HepG2 (cell line): Measurements from ENCODE around the gene UBE2Q2. TPM values are rescaled to one million over a fixed set of nuclear protein-coding genes. Genes with fewer than 3 reads are reported as not detected.
A peak's percentile ranks its signal among the peaks of the same experiment; 100 is the strongest.

ENCODE experiments used
- ATAC-seq: fragments of 200-7000 bp; cut with Tn5 transposase; 3 replicates; pipeline ENCODE4 v1.9.1; 2020; ENCODE audit warnings: mild to moderate bottlenecking, moderate library complexity
- BruUV-seq: library from RNA; stranded (reverse); fragments of 400-500 nt; replicated peaks from 2 replicates; lab custom pipeline; 2021; lab: Mats Ljungman, UMichigan
- CTCF ChIA-PET: fragments of 300-600 bp; formaldehyde crosslinking; extraction: SDS; loops from one replicate; lab custom pipeline; 2021; ENCODE audit warnings: low total read pairs, inconsistent platforms, low intra/inter-chr PET ratio; lab: Yijun Ruan, JAX
- POLR2A ChIA-PET: fragments of 350-600 bp; sonication (Branson Sonifier 250); formaldehyde crosslinking; loops from one replicate; lab custom pipeline; 2020; ENCODE audit warnings: antibody characterized with exemption, inconsistent platforms; lab: Yijun Ruan, JAX
- DNase-seq: peaks from one replicate; pipeline ENCODE4 v3.0.0-alpha.2; 2015; ENCODE audit warnings: low spot score
- FAIRE-seq: peaks from 3 replicates; lab custom pipeline; 2011; peaks lifted over from hg19 to GRCh38; lab: Jason Lieb, UNC
- H2AFZ ChIP-seq: one replicate; pipeline ENCODE4 v1.6.1; 2011; ENCODE audit warnings: low read length, inconsistent platforms
- H3K27ac ChIP-seq: fragments of 300-600 bp; 3 replicates; pipeline ENCODE4 v1.8.0; 2011; ENCODE audit warnings: mixed run types, mild to moderate bottlenecking, mixed read lengths, low read length, inconsistent platforms; ENCODE audit not compliant: insufficient read depth; ENCODE audit errors: extremely low read length
- H3K27me3 ChIP-seq, 2 experiments: fragments of 200-600 bp in 1 of 2; 2 replicates in 1 of 2; 3 replicates in 1 of 2; pipeline versions ENCODE4 v1.6.0 to v1.8.0; 2011; ENCODE audit warnings: low read length in 2 of 2, mild to moderate bottlenecking in 2 of 2, moderate library complexity in 2 of 2, inconsistent platforms in 1 of 2; ENCODE audit not compliant: insufficient read depth in 2 of 2, control insufficient read depth in 1 of 2
- H3K36me3 ChIP-seq, 2 experiments: fragments of 200-600 bp in 1 of 2; replicated peaks in 1 of 2; 2 replicates in 1 of 2; 3 replicates in 1 of 2; pipeline versions ENCODE4 v1.5.1 to v1.8.0; 2011; ENCODE audit warnings: low read length in 2 of 2, inconsistent platforms in 1 of 2; ENCODE audit not compliant: insufficient read depth in 2 of 2, control insufficient read depth in 1 of 2
- H3K4me1 ChIP-seq: 2 replicates; pipeline ENCODE4 v1.5.1; 2012; ENCODE audit warnings: low read length, inconsistent platforms; ENCODE audit not compliant: insufficient read depth
- H3K4me2 ChIP-seq: 2 replicates; pipeline ENCODE4 v1.6.0; 2011; ENCODE audit warnings: low read depth, low read length, inconsistent platforms
- H3K4me3 ChIP-seq, 3 experiments: fragments of 200-600 bp in 1 of 3; sonication (generic), shearing (Covaris generic) in 1 of 3; replicated peaks in 1 of 3; 2 replicates each; pipeline ENCODE4 v1.5.1; 2011 to 2016; ENCODE audit warnings: low read length in 3 of 3, inconsistent platforms in 2 of 3, low read depth in 2 of 3, mild to moderate bottlenecking in 2 of 3, control low read depth in 1 of 3, mixed read lengths in 1 of 3; ENCODE audit not compliant: insufficient read depth in 1 of 3
- H3K79me2 ChIP-seq: one replicate; pipeline ENCODE4 v1.6.1; 2011; ENCODE audit warnings: low read length, inconsistent platforms; ENCODE audit not compliant: insufficient read depth
- H3K9ac ChIP-seq: 2 replicates; pipeline ENCODE4 v1.6.0; 2011; ENCODE audit warnings: mild to moderate bottlenecking, low read depth, low read length, inconsistent platforms; ENCODE audit not compliant: insufficient read depth
- H3K9me3 ChIP-seq: 2 replicates; pipeline ENCODE4 v1.5.1; 2012; ENCODE audit warnings: mild to moderate bottlenecking, low read length
- H4K20me1 ChIP-seq: 2 replicates; pipeline ENCODE4 v1.6.0; 2011; ENCODE audit warnings: inconsistent platforms, mild to moderate bottlenecking, low read length, moderate library complexity; ENCODE audit not compliant: insufficient read depth
- FOSL1 ChIP-seq: sonication (generic); formaldehyde crosslinking; IDR thresholded peaks from 2 replicates; pipeline ENCODE4 v1.9.0; 2021; ENCODE audit warnings: missing genetic modification reagents, borderline replicate concordance
- PHF21A ChIP-seq: sonication (generic); formaldehyde crosslinking; IDR thresholded peaks from 2 replicates; pipeline ENCODE4 v1.5.0; 2020; ENCODE audit warnings: mild to moderate bottlenecking, missing genetic modification reagents
- SAP130 ChIP-seq: IDR thresholded peaks from 2 replicates; pipeline ENCODE4 v1.6.1; 2016; ENCODE audit warnings: low read depth
- SATB2 ChIP-seq: sonication (generic); formaldehyde crosslinking; IDR thresholded peaks from 2 replicates; pipeline ENCODE4 v1.5.0; 2020; ENCODE audit warnings: missing genetic modification reagents
- SMARCC2 ChIP-seq: fragments of 450-650 bp; IDR thresholded peaks from 2 replicates; pipeline ENCODE4 v1.6.1; 2017; ENCODE audit warnings: antibody characterized with exemption, mild to moderate bottlenecking
- SRSF1 ChIP-seq: fragments of 200-400 bp; formaldehyde crosslinking; optimal IDR thresholded peaks from 2 replicates; pipeline ENCODE3; 2017; ENCODE audit warnings: mild to moderate bottlenecking, low read depth, low read length, moderate library complexity
- THAP11 ChIP-seq: IDR thresholded peaks from 2 replicates; pipeline ENCODE4 v1.6.1; 2016; ENCODE audit warnings: missing biosample characterization, missing genetic modification reagents
- ZMYM3 ChIP-seq: sonication (generic); formaldehyde crosslinking; IDR thresholded peaks from 2 replicates; pipeline ENCODE4 v1.5.1; 2020; ENCODE audit warnings: mild to moderate bottlenecking, missing genetic modification reagents
- ZNF205 ChIP-seq: IDR thresholded peaks from 2 replicates; pipeline ENCODE4 v1.6.1; 2018; ENCODE audit warnings: missing biosample characterization, missing genetic modification reagents
- ZNF234 ChIP-seq: sonication (generic); formaldehyde crosslinking; conservative IDR thresholded peaks from 2 replicates; pipeline ENCODE4 v1.5.1; 2020; ENCODE audit warnings: mild to moderate bottlenecking, missing genetic modification reagents
- ZNF354B ChIP-seq: sonication (generic); formaldehyde crosslinking; IDR thresholded peaks from 2 replicates; pipeline ENCODE4 v1.8.0; 2022; ENCODE audit warnings: mild to moderate bottlenecking, missing genetic modification reagents
- ZNF687 ChIP-seq: sonication (generic); formaldehyde crosslinking; IDR thresholded peaks from 2 replicates; pipeline ENCODE4 v1.5.1; 2020; ENCODE audit warnings: mild to moderate bottlenecking, missing genetic modification reagents, moderate library complexity
- ZNF710 ChIP-seq: sonication (generic); formaldehyde crosslinking; IDR thresholded peaks from 2 replicates; pipeline ENCODE4 v1.5.0; 2020; ENCODE audit warnings: mild to moderate bottlenecking, missing genetic modification reagents, borderline replicate concordance
- ZNF773 ChIP-seq: sonication (generic); formaldehyde crosslinking; IDR thresholded peaks from 2 replicates; pipeline ENCODE4 v1.4.0; 2020; ENCODE audit warnings: missing genetic modification reagents, borderline replicate concordance
- WGBS: methylation state at CpG from one replicate; pipeline ENCODE4 v1.1.6; 2017; ENCODE audit warnings: low lambda C conversion rate; 5-methylcytosine and 5-hydroxymethylcytosine counted together
- in situ Hi-C: cut with HindIII; loops from 2 replicates; pipeline ENCODE4 v1.10.0; 2017; ENCODE audit warnings: low pct_unique_long_range_greater_than_20kb; ENCODE audit not compliant: extremely low pct_ligation_motif_present
- intact Hi-C: fragments of 100-400 bp; cut with micrococcal nuclease; formaldehyde crosslinking; loops from one replicate; pipeline ENCODE4 v1.10.0; 2022; ENCODE audit not compliant: unreplicated experiment
- polyA plus RNA-seq, 8 experiments: library from polyadenylated mRNA; depleted of rRNA in 3 of 8; stranded (reverse) in 7 of 8; unstranded in 1 of 8; fragments of >200 nt; fragmentation: Illumina TruSeq in 4 of 8; extraction: Trizol in 4 of 8; gene quantifications; 2 replicates each; pipeline versions ENCODE4 v1.2.1 to v1.2.3, GENCODE V29; 2011 to 2016; ENCODE audit warnings: low read depth in 4 of 8, missing spikeins in 1 of 8, mixed read lengths in 1 of 8; ENCODE audit not compliant: insufficient read depth in 1 of 8
- total RNA-seq, 5 experiments: library from RNA; depleted of rRNA; stranded (reverse); fragments of >200 nt; fragmentation: Illumina TruSeq; extraction: Trizol; gene quantifications; 2 replicates each; pipeline ENCODE4 v1.2.3, GENCODE V29; 2016; ENCODE audit warnings: low read depth in 1 of 5
- TF ChIP-seq, protein P1 (sequence below): sonication (generic); formaldehyde crosslinking; IDR thresholded peaks from 2 replicates; pipeline ENCODE4 v1.5.1; 2020; ENCODE audit warnings: missing genetic modification reagents, mild to moderate bottlenecking, borderline replicate concordance
- TF ChIP-seq, protein P2 (sequence below): sonication (generic); formaldehyde crosslinking; IDR thresholded peaks from 2 replicates; pipeline ENCODE4 v1.4.0; 2020; ENCODE audit warnings: mild to moderate bottlenecking, missing genetic modification reagents
- TF ChIP-seq, protein P3 (sequence below), 2 experiments: fragments of 450-650 bp in 1 of 2; sonication (generic) in 1 of 2; formaldehyde crosslinking; IDR thresholded peaks; 2 replicates each; pipeline versions ENCODE4 v1.5.0 to v1.8.0; 2020 to 2022; ENCODE audit warnings: mild to moderate bottlenecking in 1 of 2, missing genetic modification reagents in 1 of 2

UBE2Q2 gene
- total and polyA plus RNA-seq, 2 of the 13 experiments (the other 11 are each of a cell fraction or from before 2014, with no cell fraction given) = 10.6 to 20.4 TPM

DNA sequence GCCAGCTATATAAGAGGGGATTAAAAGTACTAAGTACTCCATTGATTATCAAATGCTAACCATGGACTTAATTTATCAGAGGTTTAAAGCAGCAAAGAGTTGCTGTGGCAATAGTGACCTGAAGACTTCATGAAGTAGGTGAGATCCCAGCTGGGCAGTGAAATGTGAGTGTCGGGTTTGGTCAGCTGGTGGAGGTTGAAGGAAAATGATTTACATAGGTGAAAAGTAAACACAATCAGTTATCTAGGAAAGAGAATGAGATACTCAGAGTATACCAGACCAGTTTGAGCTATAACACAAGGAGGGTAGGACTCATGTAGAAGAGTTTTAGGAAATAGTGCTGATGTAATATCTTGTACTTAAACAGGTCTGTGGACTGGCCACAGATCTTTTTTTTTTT, 43.9 kb downstream of the UBE2Q2 start:
- WGBS = 43% methylated on average over 1 of the region's 1 CpG
- Histone ChIP-seq H3K36me3 (no peaks in the 10 kb centered on the region), H4K20me1 (no peaks in the 10 kb centered on the region), H3K4me3 (no peak overlapping the region), H3K27me3 (no peaks in the 10 kb centered on the region), H3K9me3 (no peaks in the 10 kb centered on the region), H2AFZ (no peak overlapping the region), H3K27ac (no peak overlapping the region), H3K4me2 (peak overlapping the region; percentile 45; the same call in 1 of the 2 replicates), H3K79me2 (no peaks in the 10 kb centered on the region), H3K9ac (no peak overlapping the region), H3K4me1 (peaks cover 44% of the 10 kb centered on the region)
- no TSS peak for BruUV-seq
- FAIRE-seq (no peak), DNase-seq (peak; percentile 20), ATAC-seq (peak; percentile 35; the same call in 1 of the 3 replicates)
- in situ Hi-C loops (no loop called here), intact Hi-C loops (no loop called here)
- ChIA-PET POLR2A (interaction anchor here (0.5 to 0.6 kb wide), 2 partner anchors 436 to 1425 kb away, joined by 3 to 5 read pairs; partner anchors contain the start of gene SIN3A), CTCF (no interaction called here)
- TF ChIP-seq, protein P1, sequence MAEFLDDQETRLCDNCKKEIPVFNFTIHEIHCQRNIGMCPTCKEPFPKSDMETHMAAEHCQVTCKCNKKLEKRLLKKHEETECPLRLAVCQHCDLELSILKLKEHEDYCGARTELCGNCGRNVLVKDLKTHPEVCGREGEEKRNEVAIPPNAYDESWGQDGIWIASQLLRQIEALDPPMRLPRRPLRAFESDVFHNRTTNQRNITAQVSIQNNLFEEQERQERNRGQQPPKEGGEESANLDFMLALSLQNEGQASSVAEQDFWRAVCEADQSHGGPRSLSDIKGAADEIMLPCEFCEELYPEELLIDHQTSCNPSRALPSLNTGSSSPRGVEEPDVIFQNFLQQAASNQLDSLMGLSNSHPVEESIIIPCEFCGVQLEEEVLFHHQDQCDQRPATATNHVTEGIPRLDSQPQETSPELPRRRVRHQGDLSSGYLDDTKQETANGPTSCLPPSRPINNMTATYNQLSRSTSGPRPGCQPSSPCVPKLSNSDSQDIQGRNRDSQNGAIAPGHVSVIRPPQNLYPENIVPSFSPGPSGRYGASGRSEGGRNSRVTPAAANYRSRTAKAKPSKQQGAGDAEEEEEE (CRISPR knock-in tag) = no peak
- TF ChIP-seq ZNF773 (CRISPR knock-in tag) (no peak), SATB2 (CRISPR knock-in tag) (no peak), THAP11 (no peak), ZNF354B (CRISPR knock-in tag) (no peak), SAP130 (CRISPR knock-in tag) (peak; percentile 58), ZNF687 (CRISPR knock-in tag) (no peak), ZNF234 (no peak), ZMYM3 (CRISPR knock-in tag) (no peak), FOSL1 (CRISPR knock-in tag) (no peak), SRSF1 (no peak), PHF21A (CRISPR knock-in tag) (no peak), ZNF710 (CRISPR knock-in tag) (no peak), SMARCC2 (no peak), ZNF205 (CRISPR knock-in tag) (no peak)
- TF ChIP-seq, protein P2, sequence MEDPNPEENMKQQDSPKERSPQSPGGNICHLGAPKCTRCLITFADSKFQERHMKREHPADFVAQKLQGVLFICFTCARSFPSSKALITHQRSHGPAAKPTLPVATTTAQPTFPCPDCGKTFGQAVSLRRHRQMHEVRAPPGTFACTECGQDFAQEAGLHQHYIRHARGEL (CRISPR knock-in tag) = no peak
- TF ChIP-seq, protein P3, sequence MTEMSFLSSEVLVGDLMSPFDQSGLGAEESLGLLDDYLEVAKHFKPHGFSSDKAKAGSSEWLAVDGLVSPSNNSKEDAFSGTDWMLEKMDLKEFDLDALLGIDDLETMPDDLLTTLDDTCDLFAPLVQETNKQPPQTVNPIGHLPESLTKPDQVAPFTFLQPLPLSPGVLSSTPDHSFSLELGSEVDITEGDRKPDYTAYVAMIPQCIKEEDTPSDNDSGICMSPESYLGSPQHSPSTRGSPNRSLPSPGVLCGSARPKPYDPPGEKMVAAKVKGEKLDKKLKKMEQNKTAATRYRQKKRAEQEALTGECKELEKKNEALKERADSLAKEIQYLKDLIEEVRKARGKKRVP (CRISPR knock-in tag; IDR thresholded peaks at IDR 0.05) = peak in 1 of 2 experiments; percentile 31; a peak in 1 of 4 replicates
